Activated CD8-positive, alpha-beta T cell treated with anti-CD3 and anti-CD28 coated beads, Interleukin-2, amount 10 ng/mL, durations not matched to agents 7 days and 5 days (primary cell): Measurements from ENCODE around the gene RNF4. TPM values are rescaled to one million over a fixed set of nuclear protein-coding genes. Genes with fewer than 3 reads are reported as not detected.
"Not testable (repeated sequence)": the region's sequence is repeated elsewhere in the genome, so short reads cannot be mapped to it uniquely, and the experiment has no call there.

Source experiments
- ATAC-seq: fragments of 150-1000 bp; cut with Tn5 transposase; one replicate; pipeline ENCODE4 v1.10.0; 2021; ENCODE audit warnings: moderate library complexity
- CTCF ChIA-PET: fragments of 350-600 bp; sonication (Branson Sonifier 250); formaldehyde crosslinking; loops from one replicate; lab custom pipeline; 2021; ENCODE audit warnings: antibody characterized with exemption; lab: Charles Lee
- POLR2A ChIA-PET: fragments of 350-600 bp; sonication (Branson Sonifier 250); formaldehyde crosslinking; loops from one replicate; lab custom pipeline; 2021; ENCODE audit warnings: antibody characterized with exemption; lab: Charles Lee
- DNase-seq: peaks from one replicate; pipeline ENCODE4 v3.0.0-alpha.2; 2020
- H3K27ac Mint-ChIP-seq: one replicate; pipeline ENCODE4 v1.8.0; 2021; ENCODE audit warnings: mild to moderate bottlenecking, mixed read lengths
- H3K27me3 Mint-ChIP-seq: one replicate; pipeline ENCODE4 v1.8.0; 2021; ENCODE audit warnings: low read depth, mixed read lengths
- H3K36me3 Mint-ChIP-seq: one replicate; pipeline ENCODE4 v1.8.0; 2021; ENCODE audit warnings: low read depth, mixed read lengths
- H3K4me1 Mint-ChIP-seq: one replicate; pipeline ENCODE4 v1.8.0; 2021; ENCODE audit warnings: low read depth, mixed read lengths
- H3K4me3 Mint-ChIP-seq: one replicate; pipeline ENCODE4 v1.8.0; 2021; ENCODE audit warnings: mild to moderate bottlenecking, mixed read lengths
- H3K9me3 Mint-ChIP-seq: one replicate; pipeline ENCODE4 v1.8.0; 2022; ENCODE audit warnings: mixed read lengths; ENCODE audit not compliant: insufficient read depth
- total RNA-seq, 2 experiments: library from RNA; stranded (reverse); gene quantifications; one replicate each; pipeline ENCODE4 v1.2.3, GENCODE V29; 2021

Gene RNF4
- total RNA-seq, 2 experiments from 2014 or later = 105 to 118 TPM

GRCh38 chr4:2545321-2546013 lies 76.6 kb downstream of the RNF4 start:
- ChIA-PET CTCF (no interaction called here), POLR2A (no interaction called here)
- Mint-ChIP-seq H3K4me1 (peaks cover 2% of the 10 kb centered on the region), H3K4me3 (no peak overlapping the region), H3K9me3 (no peaks in the 10 kb centered on the region), H3K36me3 (peaks cover 9% of the 10 kb centered on the region), H3K27me3 (no peaks in the 10 kb centered on the region), H3K27ac (no peak overlapping the region)
- no peak for ATAC-seq
- no peak for DNase-seq

GRCh38 chr4:2546286-2546823 lies 77.4 kb downstream of the RNF4 start:
- H3K4me3 Mint-ChIP-seq = no peak overlapping the region
- ATAC-seq = no peak
- H3K9me3 Mint-ChIP-seq = no peaks in the 10 kb centered on the region
- POLR2A ChIA-PET = no interaction called here
- peaks cover 2% of the 10 kb centered on the region for H3K4me1 Mint-ChIP-seq
- no peak for DNase-seq
- no peaks in the 10 kb centered on the region for H3K27me3 Mint-ChIP-seq
- no peak overlapping the region for H3K27ac Mint-ChIP-seq
- CTCF ChIA-PET = no interaction called here
- peaks cover 9% of the 10 kb centered on the region for H3K36me3 Mint-ChIP-seq

GRCh38 chr4:2546961-2547691 lies 78.2 kb downstream of the RNF4 start:
- ATAC-seq, H3K36me3 Mint-ChIP-seq, H3K4me3 Mint-ChIP-seq, H3K27me3 Mint-ChIP-seq, POLR2A ChIA-PET, H3K4me1 Mint-ChIP-seq, CTCF ChIA-PET, DNase-seq, H3K27ac Mint-ChIP-seq, H3K9me3 Mint-ChIP-seq: not testable (repeated sequence)

GRCh38 chr4:2551118-2551517 lies 82.2 kb downstream of the RNF4 start:
- Mint-ChIP-seq H3K36me3 (peaks cover 3% of the 10 kb centered on the region), H3K9me3 (no peaks in the 10 kb centered on the region), H3K4me1 (peaks cover 5% of the 10 kb centered on the region), H3K27me3 (no peaks in the 10 kb centered on the region), H3K27ac (no peak overlapping the region), H3K4me3 (no peak overlapping the region)
- ATAC-seq = no peak
- ChIA-PET CTCF (no interaction called here), POLR2A (no interaction called here)
- no peak for DNase-seq

- Mint-ChIP-seq H3K27me3 (no peaks in the 10 kb centered on the region), H3K27ac (no peak overlapping the region), H3K4me3 (no peak overlapping the region), H3K36me3 (no peaks in the 10 kb centered on the region), H3K9me3 (no peaks in the 10 kb centered on the region), H3K4me1 (peaks cover 8% of the 10 kb centered on the region)
- ATAC-seq = no peak
- ChIA-PET CTCF (no interaction called here), POLR2A (no interaction called here)
- no peak for DNase-seq
Observed at GRCh38 chr4:2552806-2553205, 83.9 kb downstream of the RNF4 start.

GRCh38 chr4:2558301-2558700 lies 89.4 kb downstream of the RNF4 start:
- no peak for DNase-seq
- Mint-ChIP-seq H3K27me3 (no peaks in the 10 kb centered on the region), H3K36me3 (peaks cover 5% of the 10 kb centered on the region), H3K27ac (no peak overlapping the region), H3K4me1 (peaks cover 6% of the 10 kb centered on the region), H3K9me3 (no peaks in the 10 kb centered on the region), H3K4me3 (no peak overlapping the region)
- POLR2A ChIA-PET = no interaction called here
- ATAC-seq = no peak
- CTCF ChIA-PET = no interaction called here

- H3K4me3 Mint-ChIP-seq = no peak overlapping the region
- ATAC-seq = no peak
- peaks cover 2% of the 10 kb centered on the region for H3K4me1 Mint-ChIP-seq
- DNase-seq = no peak
- no peak overlapping the region for H3K27ac Mint-ChIP-seq
- peaks cover 5% of the 10 kb centered on the region for H3K36me3 Mint-ChIP-seq
- H3K27me3 Mint-ChIP-seq = no peaks in the 10 kb centered on the region
- ChIA-PET POLR2A (interaction anchor here (1.8 kb wide), 1 partner anchor 10 kb away, joined by 4 read pairs; no protein-coding TSS in a partner anchor), CTCF (no interaction called here)
- no peaks in the 10 kb centered on the region for H3K9me3 Mint-ChIP-seq
Observed at GRCh38 chr4:2560167-2560566, 91.3 kb downstream of the RNF4 start.

Other genes with a start within 250 kb of the RNF4 start
- gene HAUS3, start 227.0 kb upstream of the RNF4 start, total RNA-seq = 10 to 100 TPM; 22.0 to 25.8 TPM
- 1 to 10 TPM; 2.4 to 2.5 TPM for gene POLN, start 227.0 kb upstream of the RNF4 start, total RNA-seq
- 1 to 10 TPM; 5.9 to 6.9 TPM for gene MXD4, start 207.0 kb upstream of the RNF4 start, total RNA-seq
- gene ZFYVE28, start 50.5 kb upstream of the RNF4 start, total RNA-seq = 1 to 10 TPM; 6.1 to 6.3 TPM
- gene CFAP99, start 50.2 kb upstream of the RNF4 start, total RNA-seq = not detected
- 10 to 100 TPM; 31.9 to 33.0 TPM for gene FAM193A, start 67.5 kb downstream of the RNF4 start, total RNA-seq